GM12878 (cell line): Measurements from ENCODE around the gene BMI1. TPM values are rescaled to one million over a fixed set of nuclear protein-coding genes. Genes with fewer than 3 reads are reported as not detected.

Experiments used
- ATAC-seq: fragments of 200-7000 bp; cut with Tn5 transposase; 3 replicates; pipeline ENCODE4 v1.9.1; 2020; ENCODE audit warnings: mild to moderate bottlenecking, moderate library complexity
- BruUV-seq: library from RNA; stranded (reverse); fragments of 400-500 nt; replicated peaks from 2 replicates; lab custom pipeline; 2021; lab: Mats Ljungman, UMichigan
- CTCF ChIA-PET: fragments of 300-600 bp; sonication (Branson Sonifier 250); formaldehyde crosslinking; extraction: SDS; loops from one replicate; lab custom pipeline; 2021; ENCODE audit warnings: inconsistent platforms; lab: Yijun Ruan, JAX
- POLR2A ChIA-PET: fragments of 350-600 bp; formaldehyde crosslinking; extraction: SDS; loops from one replicate; lab custom pipeline; 2021; ENCODE audit warnings: inconsistent platforms; lab: Charles Lee
- RAD21 ChIA-PET: fragments of 300-600 bp; sonication (Branson Sonifier 250); formaldehyde crosslinking; loops from one replicate; lab custom pipeline; 2023; ENCODE audit warnings: antibody characterized with exemption; ENCODE audit not compliant: unreplicated experiment; lab: Charles Lee
- SMC1A ChIA-PET: fragments of 300-600 bp; sonication (Branson Sonifier 250); formaldehyde crosslinking; loops from one replicate; lab custom pipeline; 2023; ENCODE audit not compliant: unreplicated experiment, uncharacterized antibody; lab: Charles Lee
- DNase-seq: peaks from one replicate; pipeline ENCODE4 v3.0.0-alpha.2; 2011; ENCODE audit warnings: low read depth, low spot score
- FAIRE-seq: peaks from 3 replicates; lab custom pipeline; 2011; peaks lifted over from hg19 to GRCh38; lab: Jason Lieb, UNC
- H2AFZ ChIP-seq: 2 replicates; pipeline ENCODE4 v1.6.0; 2011; ENCODE audit warnings: low read depth, low read length, control low read depth; ENCODE audit not compliant: control insufficient read depth
- H3K27ac ChIP-seq: 2 replicates; pipeline ENCODE4 v1.5.1; 2011; ENCODE audit warnings: control low read depth; ENCODE audit not compliant: control insufficient read depth, insufficient read depth
- H3K27me3 ChIP-seq, 2 experiments: replicated peaks in 1 of 2; 2 replicates each; pipeline versions ENCODE4 v1.6.0 to v1.6.1; 2011; ENCODE audit warnings: low read length in 1 of 2; ENCODE audit not compliant: control insufficient read depth in 2 of 2, insufficient read depth in 2 of 2
- H3K36me3 ChIP-seq, 2 experiments: 2 replicates each; pipeline ENCODE4 v1.5.1; 2011; ENCODE audit warnings: low read length in 1 of 2; ENCODE audit not compliant: control insufficient read depth in 2 of 2, insufficient read depth in 2 of 2
- H3K4me1 ChIP-seq: 2 replicates; pipeline ENCODE4 v1.6.1; 2011; ENCODE audit warnings: mild to moderate bottlenecking, low read length, moderate library complexity, mixed read lengths; ENCODE audit not compliant: control insufficient read depth, insufficient read depth
- H3K4me2 ChIP-seq: 2 replicates; pipeline ENCODE4 v1.6.0; 2011; ENCODE audit warnings: control low read depth; ENCODE audit not compliant: control insufficient read depth, insufficient read depth
- H3K4me3 ChIP-seq: fragments of 200-600 bp; sonication (generic); 2 replicates; pipeline ENCODE4 v1.5.1; 2016
- H3K79me2 ChIP-seq: 2 replicates; pipeline ENCODE4 v1.6.0; 2011; ENCODE audit warnings: low read length; ENCODE audit not compliant: control insufficient read depth, insufficient read depth
- H3K9ac ChIP-seq: 2 replicates; pipeline ENCODE4 v1.8.0; 2011; ENCODE audit warnings: low read length, control low read depth, mixed read lengths; ENCODE audit not compliant: control insufficient read depth, insufficient read depth
- H3K9me3 ChIP-seq: replicated peaks from 3 replicates; pipeline ENCODE4 v1.5.1; 2011; ENCODE audit warnings: mild to moderate bottlenecking, low read length; ENCODE audit not compliant: control insufficient read depth, insufficient read depth
- H4K20me1 ChIP-seq: 2 replicates; pipeline ENCODE4 v1.6.0; 2011; ENCODE audit not compliant: control insufficient read depth, insufficient read depth
- ATF2 ChIP-seq: IDR thresholded peaks from 2 replicates; pipeline ENCODE4 v1.6.1; 2012; ENCODE audit warnings: low read length, inconsistent platforms
- EZH2 ChIP-seq: IDR thresholded peaks from 2 replicates; pipeline ENCODE4 v1.6.1; 2012; ENCODE audit warnings: low read depth, mild to moderate bottlenecking, control low read depth, inconsistent platforms, low read length, borderline replicate concordance; ENCODE audit not compliant: control insufficient read depth
- GABPA ChIP-seq: IDR thresholded peaks from 2 replicates; pipeline ENCODE4 v1.6.1; 2014; ENCODE audit warnings: antibody characterized with exemption, low read depth, mild to moderate bottlenecking, inconsistent platforms
- IKZF2 ChIP-seq, 2 experiments: fragments of 450-650 bp; IDR thresholded peaks; 2 replicates each; pipeline ENCODE4 v1.6.1; 2017; ENCODE audit warnings: mild to moderate bottlenecking in 2 of 2, moderate library complexity in 2 of 2
- NR2C1 ChIP-seq: fragments of 450-650 bp; IDR thresholded peaks from 2 replicates; pipeline ENCODE4 v1.6.1; 2017; ENCODE audit warnings: antibody characterized with exemption, mild to moderate bottlenecking, moderate library complexity
- SMC3 ChIP-seq: IDR thresholded peaks from 2 replicates; pipeline ENCODE4 v1.6.1; 2011; ENCODE audit warnings: low read length, improper control_type of control experiment, borderline replicate concordance
- SP1 ChIP-seq: IDR thresholded peaks from one replicate; pipeline ENCODE4 v1.6.1; 2011; ENCODE audit warnings: low read depth, low read length
- STAT1 ChIP-seq: fragments of 450-650 bp; conservative IDR thresholded peaks from 2 replicates; pipeline ENCODE4 v1.6.1; 2014; ENCODE audit warnings: antibody characterized with exemption, mild to moderate bottlenecking
- TAF1 ChIP-seq: IDR thresholded peaks from 2 replicates; pipeline ENCODE4 v1.6.1; 2011; ENCODE audit warnings: mild to moderate bottlenecking, low read depth, low read length, borderline replicate concordance
- TBL1XR1 ChIP-seq: IDR thresholded peaks from 2 replicates; pipeline ENCODE4 v1.6.1; 2012; ENCODE audit warnings: low read depth, low read length, improper control_type of control experiment
- TCF7 ChIP-seq: IDR thresholded peaks from 2 replicates; pipeline ENCODE4 v1.6.1; 2014; ENCODE audit warnings: antibody characterized with exemption, borderline replicate concordance
- ZBTB33 ChIP-seq: fragments of 450-650 bp; IDR thresholded peaks from 2 replicates; pipeline ENCODE4 v1.6.1; 2017; ENCODE audit warnings: mild to moderate bottlenecking
- ZBTB40 ChIP-seq: fragments of 450-650 bp; IDR thresholded peaks from 2 replicates; pipeline ENCODE4 v1.6.1; 2016; ENCODE audit warnings: mild to moderate bottlenecking, moderate library complexity, borderline replicate concordance
- WGBS: methylation state at CpG from one replicate; pipeline ENCODE4 v1.1.6; 2016; ENCODE audit warnings: low lambda C conversion rate; ENCODE audit not compliant: insufficient replicate concordance, insufficient coverage; ENCODE audit errors: missing lambda C conversion rate; 5-methylcytosine and 5-hydroxymethylcytosine counted together
- in situ Hi-C: fragments of 300-500 bp; cut with MboI; formaldehyde crosslinking; loops from 9 replicates; pipeline ENCODE4 v1.14.3; 2018; ENCODE audit warnings: mixed read lengths
- intact Hi-C: fragments of 100-400 bp; cut with micrococcal nuclease; formaldehyde crosslinking; loops from one replicate; pipeline ENCODE4 v1.14.2; 2022; ENCODE audit not compliant: unreplicated experiment
- polyA plus RNA-seq, 11 experiments: library from polyadenylated mRNA; depleted of rRNA in 4 of 11; unstranded in 6 of 11; stranded (reverse) in 5 of 11; fragments of >200 nt; fragmentation: Nextera tagmentation in 4 of 11; fragmentation: Illumina TruSeq in 1 of 11; extraction: Ambion mirVana in 4 of 11; extraction: Trizol in 1 of 11; gene quantifications; 1 replicate in 1 of 11; 2 replicates in 10 of 11; pipeline versions ENCODE4 v1.2.1 to v1.2.3, GENCODE V29; 2011 to 2016; ENCODE audit warnings: inconsistent platforms in 2 of 11, missing spikeins in 2 of 11, low read depth in 1 of 11
- total RNA-seq, 4 experiments: library from RNA; depleted of rRNA in 3 of 4; stranded (reverse); fragments of >200 nt in 3 of 4; fragmentation: Illumina TruSeq in 1 of 4; extraction: Trizol in 1 of 4; gene quantifications; 2 replicates each; pipeline versions ENCODE4 v1.2.1 to v1.2.3, GENCODE V29; 2013 to 2021
- TF ChIP-seq, protein P1 (sequence below): fragments of 150-350 bp; IDR thresholded peaks from 2 replicates; pipeline ENCODE4 v1.6.1; 2014; ENCODE audit warnings: mild to moderate bottlenecking, low read depth, low read length
- TF ChIP-seq, protein P2 (sequence below): IDR thresholded peaks from 2 replicates; pipeline ENCODE4 v1.6.1; 2012; ENCODE audit warnings: low read depth, low read length, improper control_type of control experiment

Gene BMI1
- total and polyA plus RNA-seq, 10 of the 15 experiments (the other 5 are each of a cell fraction or from before 2014, with no cell fraction given), result 8.0 to 49.7 (median 25.8) TPM

DNA sequence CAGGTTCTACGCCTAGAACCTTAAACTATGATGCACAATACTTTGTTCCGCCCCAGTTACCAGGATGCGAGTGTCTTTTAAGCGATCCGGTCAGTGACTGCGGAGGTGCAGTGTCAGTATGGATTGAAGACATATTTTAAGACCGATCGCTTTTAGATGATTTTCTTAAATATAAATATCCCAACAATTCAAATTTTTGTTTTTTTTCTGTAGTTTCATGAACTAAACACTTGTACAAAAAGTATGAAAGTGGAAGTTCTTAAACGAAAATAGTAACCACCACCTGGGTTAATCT lies 3.9 kb upstream of the BMI1 start:
- no peaks in the 10 kb centered on the region for H4K20me1 ChIP-seq
- peak overlapping the region; percentile 95 for H3K4me3 ChIP-seq
- peak; percentile 32 for DNase-seq
- H3K27me3 ChIP-seq, result no peaks in the 10 kb centered on the region; a peak in 1 of 4 replicates
- peaks cover 1% of the 10 kb centered on the region; the same call in 2 of the 3 replicates for H3K9me3 ChIP-seq
- FAIRE-seq, result peak; percentile 97
- POLR2A ChIA-PET, result interaction anchor here (1.8 to 2.7 kb wide), 3 partner anchors 23 to 314 kb away, joined by 10 to 15 read pairs (median 11); partner anchors contain the start of gene DNAJC1
- no peaks in the 10 kb centered on the region; a peak in 1 of 4 replicates for H3K36me3 ChIP-seq
- peak overlapping the region; percentile 75 for H3K4me2 ChIP-seq
- intact Hi-C loops, result loop anchor here (2.0 to 10.0 kb wide), 6 partner anchors 65 to 822 kb away; partner anchors contain the start of gene PIP4K2A
- H3K27ac ChIP-seq, result peak overlapping the region; percentile 89
- ATAC-seq, result peak; percentile 59
- CTCF ChIA-PET, result interaction anchor here (0.6 to 1.3 kb wide), 4 partner anchors 23 to 677 kb away, joined by 3 to 4 read pairs (median 3); no protein-coding TSS in a partner anchor
- no TSS peak for BruUV-seq
- SMC1A ChIA-PET, result interaction anchor here (0.7 to 2.7 kb wide), 7 partner anchors 22 to 325 kb away, joined by 3 to 9 read pairs (median 4); partner anchors contain the start of genes DNAJC1 and SPAG6
- peaks cover 18% of the 10 kb centered on the region for H3K4me1 ChIP-seq
- under 1% methylated on average over 9 of the region's 9 CpGs for WGBS
- peak overlapping the region; percentile 96 for H2AFZ ChIP-seq
- in situ Hi-C loops, result loop anchor here (5.0 kb wide), 2 partner anchors 310 to 790 kb away; partner anchors contain the start of gene SKIDA1
- RAD21 ChIA-PET, result interaction anchor here (0.7 to 2.7 kb wide), 7 partner anchors 8 to 323 kb away, joined by 3 to 16 read pairs (median 5); no protein-coding TSS in a partner anchor
- H3K79me2 ChIP-seq, result peaks cover 15% of the 10 kb centered on the region
- peak overlapping the region; percentile 83 for H3K9ac ChIP-seq
- TF ChIP-seq TBL1XR1, result no peak
- TF ChIP-seq ZBTB33, result no peak
- TF ChIP-seq TAF1, result peak; percentile 18; the same call in 1 of the 2 replicates
- TF ChIP-seq NR2C1, result no peak
- no peak for TF ChIP-seq ZBTB40
- 0 out of 2 replicates have a peak, but pooled peaks have one; percentile 23 for TF ChIP-seq ATF2
- TF ChIP-seq GABPA, result no peak
- no peak for TF ChIP-seq SP1
- TF ChIP-seq STAT1, result no peak
- TF ChIP-seq EZH2, result no peak
- TF ChIP-seq IKZF2 (IDR thresholded peaks at IDR 0.05), result no peak
- TF ChIP-seq, protein P1, sequence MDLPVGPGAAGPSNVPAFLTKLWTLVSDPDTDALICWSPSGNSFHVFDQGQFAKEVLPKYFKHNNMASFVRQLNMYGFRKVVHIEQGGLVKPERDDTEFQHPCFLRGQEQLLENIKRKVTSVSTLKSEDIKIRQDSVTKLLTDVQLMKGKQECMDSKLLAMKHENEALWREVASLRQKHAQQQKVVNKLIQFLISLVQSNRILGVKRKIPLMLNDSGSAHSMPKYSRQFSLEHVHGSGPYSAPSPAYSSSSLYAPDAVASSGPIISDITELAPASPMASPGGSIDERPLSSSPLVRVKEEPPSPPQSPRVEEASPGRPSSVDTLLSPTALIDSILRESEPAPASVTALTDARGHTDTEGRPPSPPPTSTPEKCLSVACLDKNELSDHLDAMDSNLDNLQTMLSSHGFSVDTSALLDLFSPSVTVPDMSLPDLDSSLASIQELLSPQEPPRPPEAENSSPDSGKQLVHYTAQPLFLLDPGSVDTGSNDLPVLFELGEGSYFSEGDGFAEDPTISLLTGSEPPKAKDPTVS, result no peak
- no peak for TF ChIP-seq TCF7
- TF ChIP-seq, protein P2, sequence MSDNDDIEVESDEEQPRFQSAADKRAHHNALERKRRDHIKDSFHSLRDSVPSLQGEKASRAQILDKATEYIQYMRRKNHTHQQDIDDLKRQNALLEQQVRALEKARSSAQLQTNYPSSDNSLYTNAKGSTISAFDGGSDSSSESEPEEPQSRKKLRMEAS, result no peak
- TF ChIP-seq SMC3, result no peak
